Fibroblast of skin of left quadriceps (primary cell): ENCODE measurements around the gene FBXO4.

Source experiments
- DNase-seq, 2 experiments: peaks; one replicate each; pipeline ENCODE4 v3.0.0-alpha.2; 2013; ENCODE audit warnings: low read depth in 2 of 2

The FBXO4 gene, protein sequence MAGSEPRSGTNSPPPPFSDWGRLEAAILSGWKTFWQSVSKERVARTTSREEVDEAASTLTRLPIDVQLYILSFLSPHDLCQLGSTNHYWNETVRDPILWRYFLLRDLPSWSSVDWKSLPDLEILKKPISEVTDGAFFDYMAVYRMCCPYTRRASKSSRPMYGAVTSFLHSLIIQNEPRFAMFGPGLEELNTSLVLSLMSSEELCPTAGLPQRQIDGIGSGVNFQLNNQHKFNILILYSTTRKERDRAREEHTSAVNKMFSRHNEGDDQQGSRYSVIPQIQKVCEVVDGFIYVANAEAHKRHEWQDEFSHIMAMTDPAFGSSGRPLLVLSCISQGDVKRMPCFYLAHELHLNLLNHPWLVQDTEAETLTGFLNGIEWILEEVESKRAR

DNA sequence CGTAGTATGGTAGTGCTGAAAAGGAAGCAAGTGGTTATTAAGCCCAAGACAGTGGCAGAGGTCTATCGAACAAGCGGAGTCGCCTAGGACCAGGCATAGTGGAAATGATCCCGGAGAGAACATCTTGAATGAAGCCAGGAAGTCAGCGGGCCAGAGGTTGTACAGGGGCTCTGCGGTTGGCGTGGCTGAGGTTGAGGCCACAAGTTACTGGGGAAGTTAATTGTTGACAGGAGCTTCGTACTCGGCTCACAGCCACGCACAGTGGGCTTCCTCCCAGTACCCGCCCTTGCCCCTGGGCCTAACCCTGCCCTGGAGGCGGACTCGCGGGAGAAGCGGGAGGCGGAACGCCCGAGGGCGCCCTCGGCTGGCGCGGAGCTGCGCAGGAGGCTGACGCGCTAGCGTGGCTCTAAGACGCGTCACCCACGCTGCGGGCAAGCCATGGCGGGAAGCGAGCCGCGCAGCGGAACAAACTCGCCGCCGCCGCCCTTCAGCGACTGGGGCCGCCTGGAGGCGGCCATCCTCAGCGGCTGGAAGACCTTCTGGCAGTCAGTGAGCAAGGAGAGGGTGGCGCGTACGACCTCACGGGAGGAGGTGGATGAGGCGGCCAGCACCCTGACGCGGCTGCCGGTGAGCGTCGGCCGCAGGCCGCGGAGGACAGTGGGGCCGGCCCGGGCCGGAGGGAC lies at the start of gene FBXO4:
Gene FBXO4, plus strand, starts transcription at position 410 of the 683 bp plus-strand sequence. Its CDS starts 29 bp downstream, at position 439.
- peak; percentile 45 to 49 for DNase-seq

DNA sequence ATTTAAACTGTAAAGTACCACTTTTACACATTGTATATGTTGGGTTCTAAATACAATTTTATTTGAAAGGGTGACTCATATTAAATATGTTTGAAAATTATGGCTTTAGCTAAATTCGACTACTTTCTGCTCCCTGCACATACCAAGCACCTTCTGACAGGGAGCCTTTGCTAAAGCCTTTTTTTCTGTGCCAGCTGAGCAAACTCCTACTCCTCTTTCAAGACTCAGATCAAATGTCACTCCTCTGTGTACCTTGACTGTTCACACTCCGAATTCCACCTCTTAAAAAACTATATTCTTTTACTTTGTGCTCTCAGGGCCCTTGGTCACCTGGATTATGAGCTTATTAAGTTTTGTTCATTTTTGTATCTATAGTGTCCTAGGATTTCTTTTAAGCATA lies 48.4 kb upstream of the FBXO4 start:
- DNase-seq, result no peak

DNA sequence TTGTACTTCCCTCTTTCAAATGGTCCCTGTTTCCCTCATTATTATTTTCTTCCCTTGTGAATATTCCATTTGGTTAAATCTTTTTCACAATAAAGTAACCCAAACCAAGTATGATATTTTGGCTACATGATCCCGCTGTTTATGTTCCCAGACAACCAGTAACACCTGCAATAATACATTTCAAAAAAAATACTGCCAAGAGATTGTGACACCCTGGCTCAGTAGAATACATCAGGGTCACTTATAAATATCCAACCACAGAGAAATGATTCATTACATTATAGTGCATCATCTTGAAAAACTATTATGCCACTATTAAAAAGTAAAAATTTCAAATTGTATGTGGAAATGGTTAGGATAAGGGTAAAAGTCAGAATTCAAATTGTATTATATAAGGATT lies 47.7 kb upstream of the FBXO4 start:
- no peak for DNase-seq

DNA sequence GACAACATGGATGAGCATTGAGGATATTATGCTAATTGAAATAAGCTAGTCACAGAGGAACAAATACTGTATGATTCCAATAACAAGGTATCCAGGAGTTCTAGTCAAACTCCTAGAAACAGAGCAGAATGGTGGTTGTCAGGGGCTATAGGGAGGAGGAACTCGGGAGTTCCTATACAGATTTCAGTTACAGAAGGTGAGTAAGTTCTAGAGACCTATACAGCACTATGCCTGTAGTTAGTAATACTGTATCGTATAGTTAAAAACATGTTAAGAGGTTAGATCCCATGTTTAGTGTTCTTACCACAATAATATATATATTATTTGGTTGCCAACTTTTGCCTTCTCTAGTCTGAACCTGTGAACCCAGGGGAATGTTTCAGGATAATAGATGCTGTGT lies 46.9 kb upstream of the FBXO4 start:
- no peak for DNase-seq

DNA sequence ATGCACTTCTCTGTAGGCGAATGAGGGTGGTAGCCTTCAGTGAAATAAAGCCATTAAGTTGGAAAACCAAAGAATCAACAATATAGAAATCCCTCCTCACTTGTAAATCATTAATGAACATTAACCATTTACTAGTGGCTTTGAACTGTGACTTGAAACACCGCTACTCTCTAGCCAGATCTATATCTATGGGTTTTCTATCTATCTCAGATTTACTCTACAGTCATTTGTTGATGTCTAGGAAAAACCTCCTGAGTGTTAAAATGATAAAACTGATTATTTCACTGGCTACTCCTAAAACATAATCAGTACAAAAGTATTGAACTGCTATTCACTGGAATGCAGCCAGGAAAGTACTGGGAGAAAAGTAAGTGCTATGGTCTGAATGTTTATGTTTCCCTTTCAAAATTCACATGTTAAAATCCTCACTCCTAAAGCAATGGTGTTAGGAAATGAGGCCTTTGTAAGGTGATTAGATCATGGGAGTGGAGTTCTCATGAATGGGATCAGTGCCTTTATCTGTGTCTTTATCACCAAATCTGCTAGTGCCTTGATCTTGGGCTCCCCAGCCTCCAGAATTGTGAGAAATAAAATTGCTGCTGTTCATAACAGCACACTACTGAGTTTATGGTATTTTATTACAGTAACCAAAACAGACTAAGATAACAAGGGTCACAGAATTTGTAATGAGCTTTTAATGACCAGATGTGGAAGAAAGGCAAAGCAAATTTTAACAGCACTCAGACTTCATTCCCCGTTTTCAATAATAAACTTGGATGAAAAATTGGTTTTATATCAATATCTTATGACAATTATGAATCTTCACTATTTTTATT lies 46.2 kb upstream of the FBXO4 start:
- DNase-seq, result no peak

DNA sequence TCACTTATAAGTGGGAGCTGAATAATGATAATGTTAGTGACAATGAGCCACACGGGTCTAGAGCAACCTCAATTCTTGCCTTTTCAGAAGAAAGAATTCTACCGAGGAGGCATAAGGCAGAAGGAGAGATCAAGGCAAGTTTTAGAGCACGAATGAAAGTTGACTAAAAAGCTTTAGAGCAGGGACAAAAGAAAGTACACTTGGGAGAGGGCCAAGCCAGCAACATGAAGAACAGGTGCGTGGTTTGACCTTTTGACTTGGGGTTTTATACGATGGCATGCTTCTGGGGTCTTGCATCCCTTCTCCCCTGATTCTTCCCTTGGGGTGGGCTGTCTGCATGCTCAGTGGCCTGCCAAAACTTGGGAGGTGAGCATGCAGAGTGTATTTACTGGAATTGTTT lies 42.3 kb upstream of the FBXO4 start:
- no peak for DNase-seq

DNA sequence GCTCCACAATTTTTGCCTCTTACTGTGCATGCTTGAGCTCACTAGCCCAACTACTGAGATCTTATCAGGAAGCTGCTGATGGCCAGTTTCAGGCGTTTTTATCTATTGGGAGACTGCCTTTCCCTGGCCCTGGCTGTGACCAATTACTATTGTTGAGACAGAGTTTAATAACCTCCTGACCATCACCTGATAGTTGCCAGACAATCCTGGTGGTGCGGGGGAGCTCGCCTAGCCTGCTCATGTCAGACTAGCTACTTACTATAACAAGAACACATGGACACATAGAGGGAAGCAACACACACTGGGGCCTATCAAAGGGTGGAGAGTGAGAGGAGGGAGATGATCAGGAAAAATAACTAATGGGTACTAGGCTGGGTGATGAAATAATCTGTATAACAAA lies 41.8 kb upstream of the FBXO4 start:
- DNase-seq, result no peak

DNA sequence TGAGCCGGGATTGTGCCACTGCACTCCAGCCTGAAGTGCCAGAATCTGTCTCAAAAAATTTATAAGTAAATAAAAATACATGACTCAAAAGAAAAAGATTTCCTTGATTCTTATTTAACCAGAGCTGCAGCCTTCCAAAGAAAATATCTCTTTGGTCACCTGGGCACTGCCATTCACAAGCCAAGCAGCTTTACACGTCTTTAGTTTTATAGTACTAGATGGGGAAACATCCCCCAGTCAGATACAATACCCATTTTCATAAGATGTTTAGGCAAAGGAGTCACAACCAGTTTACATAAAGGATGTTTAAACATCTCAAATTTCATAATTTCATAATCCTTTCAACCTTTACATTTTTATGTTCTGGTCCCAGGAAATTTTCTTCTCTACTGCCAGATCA lies 41.1 kb upstream of the FBXO4 start:
- no peak for DNase-seq

DNA sequence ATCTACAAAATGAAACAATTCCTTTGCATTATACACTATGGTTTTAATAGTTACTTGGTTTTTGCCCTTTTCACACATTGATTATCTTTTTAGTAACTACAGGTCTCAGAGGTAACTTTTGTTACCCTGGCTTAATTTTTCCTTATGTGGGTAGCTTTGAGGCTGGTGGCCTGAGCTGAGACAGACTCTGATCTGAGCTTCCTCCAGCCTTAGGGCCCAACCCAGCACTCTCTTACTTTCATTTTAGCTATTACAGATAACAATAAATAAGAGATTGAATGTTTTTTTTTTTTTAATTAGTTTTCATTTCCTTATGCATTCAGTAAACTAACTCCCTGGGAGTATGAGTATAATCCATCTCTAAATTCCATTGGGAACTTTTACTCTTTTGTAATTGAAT lies 39.8 kb upstream of the FBXO4 start:
- no peak for DNase-seq

DNA sequence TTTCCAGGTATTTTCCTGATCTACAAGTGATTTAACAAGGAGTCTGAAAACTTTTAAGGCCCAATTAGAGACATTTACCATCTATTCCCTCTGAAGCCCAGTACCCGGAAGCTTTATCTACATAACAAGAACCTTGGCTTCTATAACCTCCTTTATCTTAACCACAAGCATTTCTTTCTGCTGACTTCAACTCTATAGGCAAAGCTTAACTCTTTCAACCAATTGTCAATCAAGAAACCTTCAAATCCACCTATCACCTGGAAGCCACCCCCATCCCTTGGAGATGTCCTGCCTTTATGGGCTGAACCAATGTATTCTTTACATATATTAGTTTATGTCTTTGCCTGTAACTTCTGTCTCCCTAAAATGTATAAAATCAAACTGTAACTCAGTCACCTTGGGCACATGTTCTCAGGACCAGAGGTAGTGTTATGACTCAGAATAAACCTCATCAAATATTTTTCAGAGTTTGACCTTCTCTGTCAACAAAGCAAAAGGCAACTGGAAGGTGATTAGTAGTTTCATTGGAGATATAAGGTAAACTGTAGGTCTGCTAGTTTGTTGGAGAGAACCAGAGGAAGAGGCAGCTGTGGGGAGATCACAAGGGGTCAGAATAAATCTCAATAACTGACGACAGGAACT lies 33.9 kb upstream of the FBXO4 start:
- DNase-seq, result no peak

DNA sequence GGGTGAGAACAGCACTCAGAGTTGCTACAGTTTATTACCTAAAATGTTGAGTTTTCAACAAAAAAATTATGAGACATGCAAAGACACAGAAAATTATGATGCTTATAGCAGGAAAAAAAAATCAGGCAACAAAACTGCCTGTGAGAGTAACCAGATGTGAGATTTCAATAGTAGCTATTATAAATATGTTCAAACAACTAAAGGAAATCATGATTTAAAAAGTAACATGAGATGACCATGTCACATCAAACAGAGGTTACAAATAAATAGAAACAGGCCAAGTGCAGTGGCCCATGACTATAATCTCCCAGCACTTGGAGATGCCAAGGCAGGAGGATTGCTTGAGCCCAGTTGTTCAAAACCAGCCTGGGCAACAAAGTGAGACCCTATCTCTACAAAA lies 33.0 kb upstream of the FBXO4 start:
- no peak for DNase-seq

DNA sequence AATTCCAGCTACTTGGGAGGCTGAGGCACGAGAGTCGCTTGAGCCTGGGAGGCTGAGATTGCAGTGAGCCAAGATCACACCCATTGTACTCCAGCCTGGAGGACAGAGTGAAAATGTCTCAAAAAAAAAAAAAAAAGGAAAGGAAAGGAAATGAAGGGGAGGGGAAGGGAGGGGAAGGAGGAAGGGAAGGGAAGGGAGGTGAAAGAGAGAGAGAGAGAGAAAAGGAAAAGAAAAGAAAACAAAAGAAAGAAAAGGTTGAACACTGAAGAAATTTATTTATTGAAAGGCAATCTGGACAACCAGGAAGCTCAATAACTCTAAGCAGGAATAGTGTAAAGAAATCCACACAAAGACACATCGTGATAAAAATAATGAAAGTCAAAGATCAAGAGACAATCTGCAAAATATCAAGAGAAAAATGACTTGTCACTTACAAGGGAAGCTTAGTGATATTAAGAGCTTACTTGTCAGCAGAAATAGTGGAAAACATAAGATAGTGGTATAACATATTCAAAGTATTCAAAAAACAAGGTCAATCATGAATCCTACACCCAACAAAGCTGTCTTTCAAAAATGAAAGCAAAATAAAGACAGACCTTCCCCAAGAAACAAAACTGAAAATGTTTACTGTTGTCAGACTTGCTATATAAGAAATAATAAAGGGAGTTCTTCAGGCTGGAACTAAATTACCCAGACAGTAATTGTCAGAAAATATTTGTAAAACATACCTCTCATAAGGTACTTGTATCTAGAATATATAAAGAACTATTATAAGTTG lies 31.8 kb upstream of the FBXO4 start:
- no peak for DNase-seq

DNA sequence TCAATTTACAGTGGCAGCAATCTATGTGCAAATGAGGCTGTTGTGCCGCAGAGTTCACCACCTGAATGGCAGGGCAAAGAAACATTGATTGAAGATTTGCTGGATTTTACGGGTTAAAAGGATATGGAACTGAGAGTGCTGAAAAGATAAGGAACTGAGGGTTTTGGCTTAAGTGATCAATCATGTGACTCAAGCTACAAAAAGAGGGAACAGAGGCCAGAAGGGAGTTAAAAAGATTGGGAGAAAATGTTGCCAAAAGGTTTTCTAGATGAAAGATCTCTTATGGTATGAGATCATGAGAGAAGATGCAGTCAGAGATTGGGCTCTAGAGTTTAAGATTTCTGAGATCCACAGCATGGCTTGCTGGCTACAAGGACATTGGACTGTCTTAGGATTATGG lies 28.9 kb upstream of the FBXO4 start:
- DNase-seq, result no peak

DNA sequence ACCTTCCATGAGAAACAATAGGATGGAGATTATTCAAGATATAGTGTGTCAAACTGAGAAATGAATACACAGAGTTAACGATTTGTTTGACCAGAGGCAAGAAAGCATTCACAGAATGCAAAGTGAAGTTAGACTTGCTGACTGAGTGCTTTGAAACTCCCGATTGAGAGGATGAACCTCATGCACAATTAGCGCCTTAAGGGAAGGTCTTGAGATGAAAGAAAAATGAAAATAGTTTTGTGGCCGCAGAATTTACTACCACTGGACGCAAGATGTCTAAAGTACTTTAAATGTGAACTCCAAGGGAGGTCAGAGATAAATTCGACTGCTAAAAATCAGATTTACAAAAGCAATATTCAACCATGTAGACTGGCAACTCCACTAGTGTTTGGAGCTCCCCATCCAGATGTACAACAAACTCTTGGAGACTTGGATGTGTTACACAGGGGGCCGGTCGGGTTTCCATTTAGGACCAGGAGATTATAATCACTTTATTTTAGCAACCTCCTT lies 21.6 kb upstream of the FBXO4 start:
- DNase-seq, result no peak

DNA sequence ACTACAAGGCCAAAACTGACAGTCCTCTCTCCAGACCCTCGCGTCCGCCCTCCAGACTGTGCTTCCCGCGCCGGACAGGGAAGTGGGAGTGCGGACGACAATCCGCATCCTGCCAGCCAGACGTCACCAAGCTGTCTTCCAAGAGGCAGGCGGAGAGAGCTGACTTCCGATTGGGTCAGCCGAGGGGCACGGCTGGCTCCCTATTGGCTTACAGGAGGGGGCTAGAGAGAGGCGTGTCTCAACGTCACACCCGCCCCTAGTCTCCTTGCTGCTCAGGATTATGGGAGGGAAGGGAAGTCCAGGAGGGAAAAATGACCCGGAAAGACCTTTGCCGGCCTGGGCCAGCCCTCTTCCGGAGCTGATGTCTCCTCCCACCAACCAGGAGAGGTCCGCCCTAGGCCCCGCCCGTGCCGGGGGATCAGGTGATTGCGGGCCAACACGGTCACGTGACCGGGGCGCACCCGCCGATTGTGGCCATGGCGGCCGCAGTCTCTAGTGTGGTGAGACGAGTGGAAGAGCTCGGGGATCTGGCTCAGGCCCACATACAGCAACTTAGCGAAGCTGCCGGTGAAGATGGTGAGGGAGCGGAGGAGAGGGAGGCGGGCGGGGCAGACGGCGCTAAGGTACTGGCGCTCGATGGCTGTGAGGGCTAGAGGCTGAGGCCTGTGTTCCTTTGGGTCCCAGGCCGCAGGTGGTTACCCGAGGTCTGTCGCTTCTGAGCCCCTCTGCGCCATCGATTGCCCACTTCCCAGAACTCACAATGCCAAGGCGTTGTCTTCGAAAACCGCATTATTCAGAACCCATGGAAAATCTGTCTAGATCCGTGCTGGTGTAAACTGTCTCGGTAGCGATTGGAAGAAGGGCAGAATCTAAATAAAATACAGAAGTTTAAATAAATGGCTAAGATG lies 20.9 kb upstream of the FBXO4 start, which contains the start of gene RIMOC1:
Gene RIMOC1, plus strand, starts transcription at position 453 of the 908 bp plus-strand sequence. Its CDS starts 24 bp downstream, at position 477.
- DNase-seq, result peak; percentile 99

DNA sequence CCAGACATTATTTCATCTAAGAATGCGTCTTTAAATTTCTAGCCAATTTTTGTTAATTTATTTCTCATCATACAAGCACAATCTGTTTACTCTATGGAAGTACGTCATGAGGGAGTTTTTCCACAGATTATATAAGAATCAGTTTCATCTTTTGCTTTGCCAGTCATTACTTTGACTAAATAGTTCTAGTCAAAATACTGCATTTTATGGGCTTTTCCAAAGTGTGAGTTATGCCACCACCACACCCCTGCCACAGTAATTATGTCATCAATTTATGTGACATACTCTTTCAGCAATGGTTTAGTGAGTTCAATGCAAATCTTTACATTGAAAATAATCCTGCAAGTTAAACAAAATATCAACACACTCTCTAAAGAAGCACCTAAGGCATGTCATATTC lies 18.9 kb upstream of the FBXO4 start:
- no peak for DNase-seq

DNA sequence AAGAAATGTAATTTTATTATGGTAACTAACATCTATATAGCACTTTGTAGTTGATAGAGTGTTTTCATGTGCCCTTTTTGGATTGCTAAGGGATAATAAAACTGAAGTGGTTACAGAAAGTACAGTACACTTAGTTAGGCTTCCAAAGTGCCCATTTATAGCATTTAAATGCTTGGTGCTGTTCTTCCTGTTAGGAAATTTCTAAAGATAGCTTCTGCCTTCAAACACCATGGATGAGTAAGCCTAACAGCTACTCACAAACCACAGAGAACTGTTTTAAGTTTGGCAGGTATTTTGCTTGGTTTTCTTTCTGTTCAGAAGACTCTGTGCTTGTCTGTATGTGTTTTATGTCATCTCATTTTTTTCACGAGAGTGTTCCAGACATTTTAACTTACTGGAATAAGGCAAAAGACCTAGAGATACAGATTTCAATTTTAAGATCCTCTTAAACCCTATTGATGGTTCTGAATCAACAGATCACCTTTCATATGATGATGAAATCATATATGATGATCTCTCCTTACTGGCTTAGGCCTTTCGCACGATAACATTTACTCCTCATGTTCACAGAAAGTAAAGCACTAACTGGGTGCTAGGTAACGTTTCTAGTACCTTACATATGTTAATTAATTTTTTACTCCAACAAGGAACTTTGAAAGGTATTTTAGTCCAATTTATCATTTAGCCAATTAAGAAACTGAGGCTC lies 16.6 kb upstream of the FBXO4 start:
- peak in 1 of 2 experiments; percentile 13 for DNase-seq

DNA sequence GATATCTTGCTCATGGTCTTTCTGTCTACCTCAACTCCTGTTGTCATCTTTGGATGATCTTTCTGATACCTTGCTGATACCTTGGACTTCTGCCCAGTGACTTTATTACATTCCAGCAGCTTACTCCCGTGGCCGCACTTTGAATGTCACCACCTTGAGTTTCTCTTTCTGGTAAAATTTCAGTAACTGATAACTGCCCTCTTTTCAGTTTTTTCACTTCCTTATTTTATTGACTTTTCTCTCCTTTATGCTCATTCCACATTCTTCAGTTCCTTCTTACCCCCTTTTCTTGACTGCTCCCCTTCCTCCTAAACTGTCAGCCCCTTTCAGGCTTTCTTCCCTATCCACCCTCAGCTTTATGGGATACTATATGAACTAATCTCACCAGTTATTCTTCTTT lies 7.0 kb upstream of the FBXO4 start:
- DNase-seq, result no peak

DNA sequence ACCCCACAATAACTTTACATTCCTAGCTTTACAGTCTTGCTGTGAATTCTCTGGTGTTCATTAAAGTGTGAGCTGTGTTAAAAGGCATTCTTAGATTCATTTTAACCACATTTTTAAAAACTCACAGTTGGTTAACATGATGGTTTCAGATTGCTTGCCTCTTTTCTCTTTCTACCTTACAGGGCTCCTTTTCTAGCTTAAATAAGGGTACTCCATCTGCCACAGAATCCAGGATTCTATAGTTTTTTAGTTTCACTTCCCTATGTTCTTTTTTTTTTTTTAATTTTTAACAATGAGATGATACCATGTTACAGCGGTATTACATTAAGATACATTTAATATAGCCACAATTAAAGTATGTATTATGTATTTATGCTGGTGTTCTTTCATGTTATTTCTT lies 3.9 kb upstream of the FBXO4 start:
- no peak for DNase-seq
